ENCODE measurements around the gene EPHX1.
A peak's percentile ranks its signal among the peaks of the same experiment; 100 is the strongest.

The EPHX1 gene

GRCh38 chr1:225845571-225846259 is 35.8 kb downstream of the EPHX1 start:
- no peaks in the 10 kb centered on the region for H4K20me1 ChIP-seq (ENCODE audit: control insufficient read depth, insufficient read depth, low read depth, low read length)
- no peaks in the 10 kb centered on the region for H3K27me3 ChIP-seq (ENCODE audit: control insufficient read depth, low read length)
- H3K36me3 ChIP-seq (ENCODE audit: control insufficient read depth, low read length), result no peaks in the 10 kb centered on the region
- TF ChIP-seq CTCF (IDR thresholded peaks at IDR 0.05; ENCODE audit: low read depth, low read length, poor library complexity, severe bottlenecking) (peak; percentile 73), EZH2phosphoT487 (IDR thresholded peaks at IDR 0.05; ENCODE audit: borderline replicate concordance, low read length) (no peak)
- 0 out of 2 replicates have a peak, but pooled peaks cover 4% of the 10 kb centered on the region for H3F3A ChIP-seq (ENCODE audit: control insufficient read depth, insufficient read depth)
- no peak overlapping the region for H3K4me2 ChIP-seq (ENCODE audit: low read length)
- no peaks in the 10 kb centered on the region for H3K79me2 ChIP-seq (ENCODE audit: control insufficient read depth, low read length)
- no peak overlapping the region for H3K27ac ChIP-seq (ENCODE audit: low read depth, low read length)
- peaks cover 15% of the 10 kb centered on the region for H3K4me1 ChIP-seq (ENCODE audit: control insufficient read depth, low read length)
- H3K4me3 ChIP-seq (ENCODE audit: low read length), result no peak overlapping the region
- H3K9me3 ChIP-seq (ENCODE audit: control insufficient read depth, insufficient read depth, low read length), result no peaks in the 10 kb centered on the region
- no peaks in the 10 kb centered on the region for H3K9me2 ChIP-seq (replicated peaks; ENCODE audit: control insufficient read depth, low read length)

GRCh38 chr1:225846331-225847310 is 36.7 kb downstream of the EPHX1 start:
- Histone ChIP-seq H3K79me2 (ENCODE audit: control insufficient read depth, low read length) (no peaks in the 10 kb centered on the region), H3F3A (ENCODE audit: control insufficient read depth, insufficient read depth) (0 out of 2 replicates have a peak, but pooled peaks cover 4% of the 10 kb centered on the region), H3K36me3 (ENCODE audit: control insufficient read depth, low read length) (no peaks in the 10 kb centered on the region), H3K4me3 (ENCODE audit: low read length) (no peak overlapping the region), H3K9me3 (ENCODE audit: control insufficient read depth, insufficient read depth, low read length) (no peaks in the 10 kb centered on the region), H3K9me2 (replicated peaks; ENCODE audit: control insufficient read depth, low read length) (no peaks in the 10 kb centered on the region), H3K4me1 (ENCODE audit: control insufficient read depth, low read length) (peaks cover 15% of the 10 kb centered on the region), H3K4me2 (ENCODE audit: low read length) (no peak overlapping the region), H4K20me1 (ENCODE audit: control insufficient read depth, insufficient read depth, low read depth, low read length) (no peaks in the 10 kb centered on the region), H3K27ac (ENCODE audit: low read depth, low read length) (no peak overlapping the region), H3K27me3 (ENCODE audit: control insufficient read depth, low read length) (no peaks in the 10 kb centered on the region)
- no peak for TF ChIP-seq EZH2phosphoT487 (IDR thresholded peaks at IDR 0.05; ENCODE audit: borderline replicate concordance, low read length)
- TF ChIP-seq CTCF (IDR thresholded peaks at IDR 0.05; ENCODE audit: low read depth, low read length, poor library complexity, severe bottlenecking), result no peak

- no peaks in the 10 kb centered on the region for H3K9me3 ChIP-seq (ENCODE audit: control insufficient read depth, insufficient read depth, low read length)
- no peaks in the 10 kb centered on the region for H3K36me3 ChIP-seq (ENCODE audit: control insufficient read depth, low read length)
- H3K4me2 ChIP-seq (ENCODE audit: low read length), result peak overlapping the region; percentile 51; the same call in 1 of the 2 replicates
These were observed 37.7 kb downstream of the EPHX1 start for GRCh38 chr1:225847610-225848009.

More at GRCh38 chr1:225847610-225848009, 37.7 kb downstream of the EPHX1 start:
- 0 out of 2 replicates have a peak, but pooled peaks cover 4% of the 10 kb centered on the region for H3F3A ChIP-seq (ENCODE audit: control insufficient read depth, insufficient read depth)
- no peaks in the 10 kb centered on the region for H3K9me2 ChIP-seq (replicated peaks; ENCODE audit: control insufficient read depth, low read length)
- TF ChIP-seq CTCF (IDR thresholded peaks at IDR 0.05; ENCODE audit: low read depth, low read length, poor library complexity, severe bottlenecking) (no peak), EZH2phosphoT487 (IDR thresholded peaks at IDR 0.05; ENCODE audit: borderline replicate concordance, low read length) (no peak)
- H3K79me2 ChIP-seq (ENCODE audit: control insufficient read depth, low read length), result no peaks in the 10 kb centered on the region
- no peaks in the 10 kb centered on the region for H3K27me3 ChIP-seq (ENCODE audit: control insufficient read depth, low read length)
- H3K4me3 ChIP-seq (ENCODE audit: low read length), result no peak overlapping the region
- no peaks in the 10 kb centered on the region for H4K20me1 ChIP-seq (ENCODE audit: control insufficient read depth, insufficient read depth, low read depth, low read length)
- no peak overlapping the region for H3K27ac ChIP-seq (ENCODE audit: low read depth, low read length)
- H3K4me1 ChIP-seq (ENCODE audit: control insufficient read depth, low read length), result peaks cover 15% of the 10 kb centered on the region

Data from DOHH2 (cell line).